ACHN (cell line): ENCODE results near the gene DLK2.
"Not testable (repeated sequence)": the region's sequence is repeated elsewhere in the genome, so short reads cannot be mapped to it uniquely, and the experiment has no call there.

Experiments used
- DNase-seq: peaks from one replicate; pipeline ENCODE4 v3.0.0-alpha.2; 2015
- in situ Hi-C: cut with HindIII; loops from 2 replicates; pipeline ENCODE4 v1.10.0; 2017; ENCODE audit warnings: low sequenced_read_pairs, low pct_ligation_motif_present, low pct_unique_long_range_greater_than_20kb

Gene DLK2, protein sequence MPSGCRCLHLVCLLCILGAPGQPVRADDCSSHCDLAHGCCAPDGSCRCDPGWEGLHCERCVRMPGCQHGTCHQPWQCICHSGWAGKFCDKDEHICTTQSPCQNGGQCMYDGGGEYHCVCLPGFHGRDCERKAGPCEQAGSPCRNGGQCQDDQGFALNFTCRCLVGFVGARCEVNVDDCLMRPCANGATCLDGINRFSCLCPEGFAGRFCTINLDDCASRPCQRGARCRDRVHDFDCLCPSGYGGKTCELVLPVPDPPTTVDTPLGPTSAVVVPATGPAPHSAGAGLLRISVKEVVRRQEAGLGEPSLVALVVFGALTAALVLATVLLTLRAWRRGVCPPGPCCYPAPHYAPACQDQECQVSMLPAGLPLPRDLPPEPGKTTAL

DNA sequence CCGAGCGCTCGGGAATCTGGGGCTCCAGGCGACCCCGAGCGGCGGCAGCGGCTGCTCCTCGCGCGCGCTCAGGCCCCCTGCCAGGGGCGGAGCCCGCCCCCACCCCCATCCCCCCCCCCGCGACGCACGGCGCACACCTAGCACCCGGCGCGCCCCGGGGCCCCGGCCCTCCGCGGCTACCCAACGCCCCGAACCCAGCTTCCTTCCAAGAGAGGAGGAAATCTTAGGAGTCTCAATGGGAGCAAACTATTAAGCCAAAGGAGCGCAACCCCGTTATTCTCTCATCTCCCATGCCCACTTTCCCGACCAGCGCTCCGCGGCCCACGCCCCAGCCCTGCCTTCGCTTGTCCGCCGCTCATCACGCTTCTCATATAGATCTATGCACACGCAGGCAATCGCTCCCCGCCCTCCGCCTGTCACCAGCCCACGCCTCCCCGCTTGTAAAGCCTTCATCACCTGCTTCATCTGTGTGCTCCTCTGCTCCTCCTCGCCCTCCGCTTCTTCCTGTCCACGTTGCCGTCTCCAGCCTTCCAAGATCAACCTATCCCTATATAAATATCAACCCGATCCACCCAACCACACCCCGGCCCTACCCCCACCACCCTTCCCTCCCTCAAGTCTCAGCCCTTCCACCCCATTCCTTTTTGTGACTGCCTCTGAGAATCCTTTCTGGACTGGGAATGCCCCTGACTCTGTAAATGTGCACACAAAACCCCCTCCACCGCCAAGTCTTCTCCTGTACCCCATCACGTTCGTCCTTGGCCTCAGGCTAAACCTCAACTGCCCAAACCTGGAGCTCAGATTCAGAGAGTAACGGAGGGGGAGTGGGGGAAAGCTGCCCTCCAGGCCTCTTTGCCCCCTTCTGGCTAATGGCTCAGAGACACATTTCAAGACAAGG, at the start of gene DLK2:
DLK2 (minus strand) TSS at position 18 of the 898 bp plus-strand sequence. CDS start 723 bp downstream, outside the sequence.
- in situ Hi-C loops: no loop called here
- DNase-seq: no peak

DNA sequence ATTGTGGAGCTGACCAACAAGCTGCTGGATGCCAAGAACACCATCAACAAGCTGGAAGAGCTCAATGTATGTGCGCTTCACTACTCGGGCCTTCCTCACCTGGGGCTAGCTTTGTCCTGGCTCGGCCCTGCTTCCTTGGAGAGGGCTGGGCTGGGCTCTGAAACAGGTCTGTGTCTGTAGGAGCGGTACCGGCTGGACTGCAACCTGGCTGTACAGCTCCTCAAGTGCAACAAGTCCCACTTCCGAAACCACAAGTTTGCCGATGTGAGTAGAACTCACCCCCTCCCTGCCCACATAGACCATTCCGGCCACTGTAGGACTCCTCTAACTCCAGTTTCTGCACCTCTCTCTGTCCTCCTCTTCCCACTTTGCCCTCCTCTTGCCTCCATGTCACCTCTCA, 48.1 kb upstream of the DLK2 start:
- DNase-seq: no peak
- in situ Hi-C loops: no loop called here

DNA sequence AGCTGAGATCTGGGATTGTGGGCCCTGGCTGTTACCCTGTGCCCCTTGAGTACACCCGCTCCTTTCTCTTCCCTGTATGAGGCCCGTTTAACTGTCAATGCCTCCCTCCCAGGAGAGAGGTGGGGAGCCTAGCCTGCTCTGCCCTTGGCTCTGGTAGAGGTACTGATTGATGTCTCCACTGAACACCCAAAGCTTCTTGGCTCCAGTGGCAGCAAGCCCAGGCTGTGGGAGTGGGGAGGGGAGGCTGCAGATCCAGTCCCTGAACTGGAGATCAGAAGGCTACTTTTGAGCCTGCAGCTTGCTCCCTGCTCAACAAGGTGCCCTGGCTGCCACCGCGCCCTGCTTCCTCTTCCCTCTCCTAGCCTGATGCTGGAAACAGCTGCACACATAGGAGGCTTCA, 47.3 kb upstream of the DLK2 start:
- in situ Hi-C loops: no loop called here
- DNase-seq: no peak

DNA sequence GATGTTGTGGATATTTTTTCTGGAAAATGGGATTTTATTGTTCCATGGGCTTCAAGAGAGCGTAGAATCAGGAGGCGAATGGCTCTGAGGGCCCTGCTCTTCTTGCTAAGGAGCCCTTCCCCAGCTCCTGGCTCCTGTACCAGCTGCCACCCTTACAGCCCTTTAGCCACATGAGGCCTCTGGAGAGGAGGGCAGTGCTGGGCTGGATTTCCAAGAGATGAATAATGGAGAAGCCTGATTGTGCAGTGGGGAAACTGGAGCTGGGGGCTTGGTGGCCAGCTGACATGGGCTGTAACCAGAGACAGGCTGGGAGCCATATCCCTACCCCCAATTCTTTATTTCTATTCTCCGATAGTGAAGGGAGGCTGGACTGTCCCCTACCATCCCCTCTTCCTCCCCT, 45.6 kb upstream of the DLK2 start:
- no peak for DNase-seq
- in situ Hi-C loops: no loop called here

DNA sequence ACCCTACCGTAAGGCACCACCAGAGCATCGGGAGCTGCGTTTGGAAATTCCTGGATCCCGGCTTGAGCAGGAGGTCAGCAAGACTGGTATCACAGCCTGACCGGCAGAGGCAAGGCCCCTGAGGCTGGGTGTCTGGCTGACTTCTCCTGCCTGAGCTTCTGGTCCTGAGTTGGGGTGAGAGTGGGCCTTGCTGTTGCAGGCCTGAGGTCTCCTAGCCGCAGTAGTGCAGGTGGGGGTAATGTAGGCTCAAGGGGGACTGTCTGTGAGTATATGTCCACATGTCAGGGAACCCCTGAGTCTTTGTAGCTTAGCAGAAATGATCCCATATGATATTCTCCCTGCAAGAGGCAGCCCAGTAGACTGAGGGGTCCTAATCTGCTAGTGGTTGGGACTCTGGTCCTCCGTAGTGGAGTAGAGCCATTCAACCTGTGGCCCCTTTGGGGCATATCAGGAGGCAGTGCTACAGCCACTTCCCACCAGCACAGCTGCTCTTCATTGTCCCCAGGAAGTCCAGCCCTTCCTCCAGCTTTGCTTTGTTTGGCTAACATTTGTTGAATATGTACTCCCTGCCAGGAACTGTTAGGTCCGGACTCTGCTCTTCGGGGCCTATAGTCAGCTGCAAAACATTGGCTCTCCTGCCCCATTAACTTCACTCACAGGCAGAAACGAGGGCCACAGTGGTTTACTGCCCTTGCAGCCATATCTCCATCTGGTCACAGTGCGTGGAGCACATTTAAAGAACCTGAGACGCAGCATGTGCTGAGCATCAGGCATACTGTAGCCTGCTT, 43.9 kb upstream of the DLK2 start:
- DNase-seq: no peak
- in situ Hi-C loops: no loop called here

DNA sequence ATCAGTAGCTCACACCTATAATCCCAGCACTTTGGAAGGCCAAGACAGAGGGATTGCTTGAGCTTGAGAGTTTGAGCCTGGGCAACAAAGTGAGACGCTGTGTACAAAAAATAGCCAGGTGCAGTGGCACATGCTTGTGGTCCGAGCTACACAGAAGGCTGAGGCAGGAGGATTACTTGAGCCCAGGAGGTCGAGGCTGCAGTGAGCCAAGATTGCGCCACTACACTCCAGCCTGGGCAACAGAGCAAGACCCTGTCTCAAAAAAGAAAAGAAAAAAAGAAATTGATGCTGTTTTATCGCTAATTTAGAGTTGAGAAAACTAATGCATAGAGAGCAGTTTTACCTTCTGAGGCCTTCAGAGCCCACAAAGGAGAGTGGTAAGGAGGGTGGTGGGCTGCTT, 42.9 kb upstream of the DLK2 start:
- DNase-seq, in situ Hi-C loops: not testable (repeated sequence)

DNA sequence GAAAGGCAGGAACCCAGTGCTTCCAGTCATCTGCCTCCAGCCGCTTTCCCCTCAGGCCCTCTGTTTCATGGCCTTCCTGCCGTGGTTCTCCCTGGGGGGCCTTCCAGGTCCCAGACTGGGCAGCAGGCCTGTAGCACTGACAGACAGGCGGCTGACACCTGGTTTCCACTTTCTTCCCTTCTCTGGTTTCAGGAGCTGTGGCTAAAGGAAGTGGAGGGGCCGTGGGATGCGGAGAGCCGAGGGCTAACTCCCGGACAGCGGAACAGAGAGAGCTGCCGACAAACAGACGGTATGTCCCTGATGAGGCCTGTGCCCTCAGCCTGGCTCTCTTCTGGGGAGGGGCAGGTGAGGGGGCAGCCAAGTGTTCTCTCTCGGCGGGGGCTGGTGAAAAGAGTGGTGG, 42.3 kb upstream of the DLK2 start:
- in situ Hi-C loops: no loop called here
- no peak for DNase-seq

DNA sequence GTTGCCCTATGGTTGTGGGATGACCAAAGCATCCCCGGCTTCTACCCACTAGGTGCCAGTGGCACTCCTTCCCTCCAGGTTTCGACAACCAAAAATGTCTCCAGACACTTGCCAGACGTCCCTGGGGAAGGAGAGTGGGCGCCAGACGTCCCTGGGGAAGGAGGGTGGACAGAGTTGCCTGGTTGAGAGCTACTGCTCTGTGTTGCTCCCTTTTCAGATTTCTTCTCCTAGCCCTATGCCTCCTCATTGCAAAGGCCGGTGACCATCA, 41.7 kb upstream of the DLK2 start:
- in situ Hi-C loops: no loop called here
- no peak for DNase-seq

DNA sequence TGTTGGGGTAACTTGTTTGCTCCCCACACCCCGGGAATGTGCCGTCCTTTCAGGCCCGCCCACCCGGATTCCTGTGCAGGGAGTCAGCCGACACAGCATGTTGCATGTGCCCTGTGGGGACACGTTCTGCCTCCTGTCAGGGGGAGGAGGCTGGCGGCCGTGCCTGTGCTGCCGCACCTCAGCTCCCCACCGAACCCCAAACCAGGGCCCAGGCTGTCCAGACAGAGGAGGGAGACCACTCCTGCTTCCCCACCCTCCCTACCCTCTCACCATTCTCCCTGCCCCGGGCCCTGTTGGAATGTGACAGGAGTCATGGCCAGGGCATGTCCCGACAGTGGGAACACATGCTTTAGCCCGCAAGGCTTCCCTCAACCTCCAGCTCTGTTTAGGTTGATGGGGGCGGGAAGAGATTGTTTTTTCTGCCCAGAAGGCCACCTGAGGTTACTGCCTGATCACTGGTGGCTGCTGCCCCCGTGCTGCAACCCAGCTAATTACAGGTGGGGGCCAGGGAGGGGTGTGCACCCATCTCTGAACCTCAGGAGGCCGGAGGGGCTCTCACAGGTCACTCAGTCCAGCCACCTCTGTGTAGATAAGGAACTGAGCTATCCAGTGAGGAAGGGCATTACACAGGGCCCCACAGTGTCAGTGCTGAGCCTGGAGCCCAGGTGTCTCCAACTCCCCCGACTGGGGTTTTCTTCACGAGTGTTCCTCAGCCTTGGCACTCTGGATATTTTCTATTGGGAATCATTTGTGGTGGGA, 41.2 kb upstream of the DLK2 start:
- in situ Hi-C loops: no loop called here

DNA sequence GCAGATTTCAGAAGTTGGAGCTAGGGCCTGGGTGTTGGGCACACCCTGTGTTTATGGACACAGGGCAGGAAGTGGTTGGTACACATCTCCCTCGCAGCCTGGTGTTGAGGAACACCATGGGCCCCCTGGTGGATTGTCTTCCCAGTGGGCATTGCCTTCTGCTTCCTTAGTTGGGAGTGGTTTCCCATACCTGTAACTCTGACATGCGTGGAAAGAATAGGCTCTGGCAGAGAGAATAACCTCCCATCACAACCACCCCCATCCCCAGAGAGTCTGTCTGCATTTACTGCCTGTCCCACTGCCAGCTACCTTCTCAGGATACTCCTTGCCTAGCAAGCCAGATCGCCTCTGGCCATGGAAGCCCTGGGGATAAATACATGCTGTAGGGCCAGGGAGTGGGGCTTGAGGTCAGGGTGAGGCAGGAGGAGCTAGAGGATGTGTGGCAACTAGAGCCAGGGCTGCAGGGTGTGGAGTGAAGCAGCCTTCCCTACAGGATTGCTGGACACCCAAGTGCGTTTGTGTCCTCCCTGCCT, 40.1 kb upstream of the DLK2 start:
- peak; percentile 19 for DNase-seq
- in situ Hi-C loops: no loop called here

More for the DNA sequence above, 41.2 kb upstream of the DLK2 start:
- peak; percentile 56 for DNase-seq

DNA sequence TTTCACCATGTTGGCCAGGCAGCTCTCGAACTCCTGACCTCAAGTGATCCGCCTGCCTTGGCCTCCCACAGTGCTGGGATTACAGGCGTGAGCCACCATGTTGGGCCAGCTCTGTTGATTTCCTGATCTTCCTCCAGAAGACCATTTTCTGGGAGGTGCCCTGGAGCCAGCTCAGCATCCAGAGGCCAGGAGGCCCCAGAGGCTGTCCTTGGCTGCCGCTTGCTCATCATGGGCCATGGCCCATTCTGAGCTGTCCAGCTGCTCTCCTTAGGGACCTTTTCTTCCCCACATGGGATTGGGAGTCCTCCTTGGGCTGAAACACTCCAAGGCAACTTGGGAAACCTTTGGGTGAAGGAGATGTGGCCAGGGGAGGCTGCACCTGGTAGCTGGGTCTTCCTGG, 39.4 kb upstream of the DLK2 start:
- in situ Hi-C loops: no loop called here
- no peak for DNase-seq

DNA sequence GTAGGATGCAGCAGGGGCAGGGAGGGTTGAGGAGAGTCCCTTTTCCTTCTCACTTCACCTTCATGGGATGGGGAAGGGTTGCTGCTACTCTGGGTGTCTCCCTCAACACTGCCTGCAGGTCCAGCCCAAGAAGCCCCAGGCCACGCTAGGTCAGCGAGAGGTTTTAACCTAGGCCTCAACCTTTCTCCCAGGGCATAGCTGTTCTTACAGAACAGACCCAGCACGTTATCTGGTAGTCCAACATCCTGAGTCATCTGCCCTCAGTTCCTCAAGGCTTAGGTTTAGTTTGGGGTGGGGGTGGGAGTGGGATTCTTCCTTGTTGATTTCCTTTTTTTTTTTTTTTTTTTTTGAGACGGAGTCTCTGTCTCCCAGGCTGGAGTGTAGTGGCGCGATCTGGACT, 39.0 kb upstream of the DLK2 start:
- no peak for DNase-seq
- in situ Hi-C loops: no loop called here

DNA sequence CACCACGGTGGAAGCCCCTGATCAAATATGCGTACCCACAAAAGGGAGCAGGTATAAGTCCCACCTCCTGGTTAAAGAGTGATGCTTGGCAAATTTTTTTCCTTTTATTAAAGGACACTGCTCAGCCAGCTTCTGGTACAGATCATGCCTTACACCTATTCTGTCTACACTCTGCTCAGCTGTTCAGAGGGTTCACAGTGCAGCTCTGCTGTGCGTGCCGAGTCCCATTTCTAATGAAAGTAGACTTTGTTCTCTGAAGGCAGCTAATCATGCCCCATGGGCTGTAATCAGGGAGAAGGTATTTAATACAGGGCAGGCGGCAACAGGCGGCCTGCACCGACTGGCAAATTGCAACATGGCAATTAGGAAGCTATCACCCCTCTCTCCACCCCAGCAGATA, 38.5 kb upstream of the DLK2 start:
- no peak for DNase-seq
- in situ Hi-C loops: no loop called here

DNA sequence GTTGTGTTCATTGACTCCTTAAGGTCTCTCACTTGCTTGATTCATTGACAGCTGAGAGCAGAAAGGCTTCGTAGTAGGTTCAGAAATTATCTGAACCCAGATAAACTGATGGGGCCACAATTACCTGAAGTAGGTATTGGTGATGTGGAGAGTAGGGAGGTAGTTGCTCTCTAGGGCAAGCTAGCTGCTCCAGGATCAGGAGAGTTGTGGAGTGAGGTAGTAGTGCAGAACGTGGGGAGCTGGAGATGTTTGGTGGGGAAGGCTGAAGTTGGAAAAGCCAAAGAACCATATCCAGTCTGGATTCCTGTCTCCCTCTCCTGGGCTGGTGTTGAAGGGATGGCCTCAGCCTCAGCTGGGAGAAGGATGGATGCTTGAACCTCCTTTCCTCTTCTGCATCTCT, 37.9 kb upstream of the DLK2 start:
- no peak for DNase-seq
- in situ Hi-C loops: no loop called here

DNA sequence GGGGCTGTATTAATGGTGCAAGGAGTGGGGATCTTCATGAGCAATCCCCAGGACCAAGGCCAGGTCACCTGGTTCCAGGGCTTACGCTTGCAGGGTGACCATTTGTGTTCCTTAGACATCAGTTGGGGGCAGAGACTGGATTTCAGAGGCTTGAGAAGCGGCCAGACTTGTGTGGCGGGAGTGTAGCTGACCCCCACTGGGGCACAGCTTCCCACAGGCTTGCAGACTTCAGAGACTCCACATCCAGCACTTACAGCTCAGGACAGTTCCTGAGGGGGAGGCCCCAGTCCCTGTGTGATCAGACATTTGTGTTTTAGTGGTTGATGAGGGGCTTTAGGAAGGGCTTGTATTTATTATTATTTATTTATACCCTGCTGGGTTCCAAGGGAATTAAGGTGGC, 37.3 kb upstream of the DLK2 start:
- DNase-seq: no peak
- in situ Hi-C loops: no loop called here

DNA sequence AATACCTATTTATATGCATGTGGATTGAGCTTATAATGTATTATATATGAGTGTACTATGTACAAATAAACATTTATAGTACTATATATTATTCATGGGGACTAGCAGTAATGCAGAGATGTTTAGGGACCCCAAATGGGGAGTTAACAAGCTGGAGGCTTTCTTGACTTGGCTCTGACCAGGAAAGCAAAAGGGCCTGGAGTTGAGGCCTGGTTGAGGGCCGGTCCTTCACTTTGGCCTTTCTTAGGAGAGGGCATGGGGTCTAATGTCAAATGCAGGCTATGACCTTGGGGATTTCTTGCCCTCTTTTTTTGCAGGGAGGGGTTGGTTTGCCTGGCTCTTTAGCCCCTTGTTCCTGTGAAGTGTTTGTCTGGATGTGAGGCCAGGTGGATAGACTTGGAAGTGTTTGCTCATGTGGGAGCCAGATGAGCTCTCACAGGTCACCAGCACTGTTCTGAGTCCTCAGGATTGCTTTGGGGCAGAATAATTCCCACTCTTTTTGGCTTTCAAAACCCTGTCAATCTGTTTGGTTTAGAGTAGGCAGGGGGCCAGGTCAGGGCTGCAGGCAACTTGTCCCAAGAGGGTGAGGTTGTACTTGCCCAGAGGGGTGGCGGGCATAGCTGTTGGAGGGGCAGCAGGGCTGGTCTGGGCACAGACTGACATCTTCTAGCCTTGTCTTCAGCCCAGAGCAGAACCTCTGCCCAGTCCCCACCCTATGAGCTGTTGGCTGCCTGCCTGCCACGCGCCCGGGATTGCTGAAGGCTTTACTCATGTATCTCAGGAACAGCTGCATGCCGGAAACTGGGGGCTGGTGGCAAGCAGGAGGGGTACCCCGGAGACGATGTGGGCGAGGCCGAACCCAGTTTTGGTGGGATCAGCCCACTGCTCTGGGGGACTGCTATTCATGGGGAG, 36.7 kb upstream of the DLK2 start:
- peak; percentile 42 for DNase-seq

DNA sequence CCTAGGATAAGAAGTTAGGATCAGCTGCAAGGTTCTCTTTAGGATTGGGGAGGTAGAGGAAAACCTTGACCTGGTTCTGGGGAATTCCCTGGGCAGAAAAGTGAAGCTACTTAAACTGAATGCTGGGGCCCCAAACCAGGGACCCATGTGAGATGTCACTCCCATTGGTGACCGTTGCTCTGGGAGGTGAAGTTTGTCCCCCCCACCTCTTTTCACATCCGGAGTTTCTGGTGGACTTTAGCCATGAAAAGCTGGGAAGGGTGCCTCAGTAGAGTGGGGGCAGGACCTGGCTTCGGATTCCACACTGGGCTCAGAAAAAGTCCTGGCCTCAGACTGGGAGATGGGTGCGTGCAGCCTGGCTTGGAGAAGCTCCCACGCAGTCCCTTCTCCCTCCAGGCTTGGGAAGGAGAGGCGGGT, 35.2 kb upstream of the DLK2 start:
- in situ Hi-C loops: no loop called here
- DNase-seq: no peak

More for the DNA sequence above, 36.7 kb upstream of the DLK2 start:
- in situ Hi-C loops: no loop called here
